Measurements from ENCODE around the gene REST.

The REST gene

DNA sequence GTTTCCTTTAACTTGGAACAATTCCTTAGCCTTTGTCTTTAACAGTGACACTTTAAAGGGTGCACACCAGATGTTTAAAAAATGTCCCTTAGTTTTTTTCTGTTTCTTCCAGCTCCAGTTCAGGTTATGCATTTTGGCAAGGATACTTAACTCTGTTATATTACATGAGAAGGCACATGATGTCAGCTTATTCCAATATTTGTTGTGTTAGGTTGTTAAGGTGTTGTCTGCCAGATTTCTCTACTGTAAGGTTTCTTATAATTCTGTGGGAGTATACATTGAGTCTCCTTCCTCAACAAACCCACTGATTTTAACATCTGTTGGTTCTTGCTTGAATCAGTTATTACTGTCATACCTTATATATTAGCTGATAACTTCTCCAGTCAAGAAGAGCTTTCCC is 33.3 kb downstream of the REST start:
- no peak overlapping the region for H3K4me3 ChIP-seq (ENCODE audit: low read length)
- TF ChIP-seq, protein P1, sequence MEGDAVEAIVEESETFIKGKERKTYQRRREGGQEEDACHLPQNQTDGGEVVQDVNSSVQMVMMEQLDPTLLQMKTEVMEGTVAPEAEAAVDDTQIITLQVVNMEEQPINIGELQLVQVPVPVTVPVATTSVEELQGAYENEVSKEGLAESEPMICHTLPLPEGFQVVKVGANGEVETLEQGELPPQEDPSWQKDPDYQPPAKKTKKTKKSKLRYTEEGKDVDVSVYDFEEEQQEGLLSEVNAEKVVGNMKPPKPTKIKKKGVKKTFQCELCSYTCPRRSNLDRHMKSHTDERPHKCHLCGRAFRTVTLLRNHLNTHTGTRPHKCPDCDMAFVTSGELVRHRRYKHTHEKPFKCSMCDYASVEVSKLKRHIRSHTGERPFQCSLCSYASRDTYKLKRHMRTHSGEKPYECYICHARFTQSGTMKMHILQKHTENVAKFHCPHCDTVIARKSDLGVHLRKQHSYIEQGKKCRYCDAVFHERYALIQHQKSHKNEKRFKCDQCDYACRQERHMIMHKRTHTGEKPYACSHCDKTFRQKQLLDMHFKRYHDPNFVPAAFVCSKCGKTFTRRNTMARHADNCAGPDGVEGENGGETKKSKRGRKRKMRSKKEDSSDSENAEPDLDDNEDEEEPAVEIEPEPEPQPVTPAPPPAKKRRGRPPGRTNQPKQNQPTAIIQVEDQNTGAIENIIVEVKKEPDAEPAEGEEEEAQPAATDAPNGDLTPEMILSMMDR (conservative IDR thresholded peaks at IDR 0.05; ENCODE audit: low read depth, low read length): no peak
- no peak for DNase-seq (ENCODE audit: low read depth)

DNA sequence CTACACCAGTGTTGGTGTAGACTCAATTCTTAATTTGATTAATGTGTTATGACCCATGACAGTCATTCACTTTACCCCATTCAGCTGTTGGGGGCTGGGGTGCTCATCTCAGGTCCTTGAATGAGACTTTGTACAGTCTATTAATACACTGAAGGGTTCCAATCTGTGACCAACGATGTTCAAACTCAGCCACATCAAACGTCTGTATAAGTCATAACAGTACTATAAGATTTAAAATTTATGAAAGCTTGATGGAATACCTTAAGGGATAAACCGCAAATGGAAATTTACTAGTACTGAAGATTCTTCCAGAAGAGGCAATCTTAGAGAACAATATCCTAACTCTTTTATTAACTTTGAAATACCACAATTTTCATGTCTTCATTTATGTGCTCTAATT is 33.7 kb downstream of the REST start:
- TF ChIP-seq, protein P1 (conservative IDR thresholded peaks at IDR 0.05; ENCODE audit: low read depth, low read length): no peak
- DNase-seq (ENCODE audit: low read depth): no peak
- H3K4me3 ChIP-seq (ENCODE audit: low read length): no peak overlapping the region

DNA sequence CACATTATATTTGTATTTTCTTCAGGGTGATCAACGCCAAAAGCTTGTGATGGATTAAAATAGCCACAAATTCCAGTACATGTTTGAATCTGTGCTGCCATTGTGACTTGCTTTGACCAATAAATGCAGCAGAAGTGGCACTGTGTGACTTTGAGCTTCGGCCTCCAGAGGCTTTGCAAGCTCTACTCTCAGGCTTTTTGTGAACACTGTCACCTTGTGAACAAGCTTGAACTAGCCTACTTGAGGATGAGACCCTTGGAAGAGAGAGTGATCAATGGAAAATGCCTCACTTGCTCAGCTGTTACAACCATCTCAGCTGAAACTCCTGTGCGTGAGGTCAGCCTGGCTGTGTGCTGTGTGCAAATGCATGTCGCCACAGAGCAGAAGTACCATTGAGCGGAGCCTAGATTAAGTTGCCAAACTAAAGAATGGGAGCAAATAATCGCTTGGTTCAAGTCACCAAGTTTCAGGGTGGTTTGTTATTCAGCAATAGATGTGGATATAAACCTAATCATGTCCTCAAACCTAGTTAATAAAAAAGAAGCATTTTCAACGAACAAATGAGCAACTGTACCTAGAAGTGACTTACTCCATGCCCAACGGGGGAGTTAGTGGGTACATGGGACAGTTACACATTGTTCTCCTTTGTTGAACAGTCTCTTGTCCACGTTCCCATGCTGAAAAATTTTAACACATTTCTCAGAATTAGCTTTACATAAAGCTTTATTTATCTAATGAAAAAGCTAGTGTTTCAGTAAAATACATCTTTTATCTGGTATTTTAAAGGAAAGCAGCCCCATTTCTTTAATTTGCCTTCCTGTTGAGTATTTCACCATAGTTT is 46.2 kb downstream of the REST start:
- no peak for DNase-seq (ENCODE audit: low read depth)
- TF ChIP-seq, protein P1 (conservative IDR thresholded peaks at IDR 0.05; ENCODE audit: low read depth, low read length): no peak
- H3K4me3 ChIP-seq (ENCODE audit: low read length): no peak overlapping the region

DNA sequence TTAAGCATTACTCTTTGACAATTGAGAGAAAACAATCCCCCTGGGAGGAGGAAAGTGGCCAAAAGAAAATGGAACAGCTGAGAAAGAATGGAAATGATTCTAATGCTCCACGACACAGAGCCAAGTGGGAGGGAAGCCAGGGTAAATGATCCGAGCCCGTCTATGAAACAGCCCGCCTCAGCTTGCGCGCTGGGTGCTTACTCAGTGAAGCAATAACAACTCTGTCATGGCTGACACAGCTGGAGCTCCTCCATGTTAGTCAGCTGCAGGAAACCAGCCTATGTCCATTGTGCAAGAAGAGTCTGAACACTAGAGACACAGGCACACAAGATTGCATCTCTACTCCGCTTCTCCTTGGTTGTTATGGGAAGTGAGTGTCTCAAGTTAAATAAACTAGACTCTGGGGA is 50.4 kb downstream of the REST start:
- DNase-seq (ENCODE audit: low read depth): no peak
- no peak overlapping the region for H3K4me3 ChIP-seq (ENCODE audit: low read length)
- TF ChIP-seq, protein P1 (conservative IDR thresholded peaks at IDR 0.05; ENCODE audit: low read depth, low read length): no peak

DNA sequence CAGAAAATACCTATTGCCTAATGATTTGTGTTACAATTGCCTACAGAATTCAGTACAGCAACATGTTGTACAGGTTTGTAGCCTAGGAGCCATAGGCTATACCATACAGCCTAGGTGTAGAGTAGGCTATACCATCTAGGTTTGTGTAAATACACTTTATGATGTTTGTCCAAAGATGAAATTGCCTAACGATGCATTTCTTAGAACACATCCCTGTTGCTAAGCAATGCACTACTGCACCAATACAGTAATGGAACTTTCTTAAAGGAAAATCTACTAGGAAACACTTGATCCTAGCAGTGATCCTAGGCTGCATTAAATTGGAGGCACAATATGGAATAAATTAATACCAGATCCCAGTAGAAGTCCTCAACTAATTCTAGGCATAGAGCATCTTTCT is 51.4 kb downstream of the REST start:
- no peak for DNase-seq (ENCODE audit: low read depth)
- TF ChIP-seq, protein P1 (conservative IDR thresholded peaks at IDR 0.05; ENCODE audit: low read depth, low read length): no peak
- no peak overlapping the region for H3K4me3 ChIP-seq (ENCODE audit: low read length)

DNA sequence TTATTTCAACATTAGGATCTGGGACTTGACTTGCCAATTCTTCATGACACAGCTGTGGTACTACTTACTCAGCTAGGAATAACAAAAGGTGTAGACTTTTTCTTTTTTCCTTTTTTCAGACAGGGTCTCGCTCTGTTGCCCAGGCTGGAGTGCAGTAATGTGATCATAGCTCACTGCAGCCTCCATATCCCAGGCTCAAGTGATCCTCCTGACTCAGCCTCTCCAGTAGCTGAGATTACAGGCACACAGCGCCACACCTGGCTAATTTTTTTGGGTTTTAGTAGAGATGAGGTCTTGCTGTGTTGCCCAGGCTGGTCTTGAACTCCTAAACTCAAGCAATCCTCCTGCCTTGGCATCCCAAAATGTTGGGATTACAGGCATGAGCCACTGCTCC is 53.4 kb downstream of the REST start:
- no peak for DNase-seq (ENCODE audit: low read depth)
- H3K4me3 ChIP-seq (ENCODE audit: low read length): no peak overlapping the region
- TF ChIP-seq, protein P1 (conservative IDR thresholded peaks at IDR 0.05; ENCODE audit: low read depth, low read length): no peak

DNA sequence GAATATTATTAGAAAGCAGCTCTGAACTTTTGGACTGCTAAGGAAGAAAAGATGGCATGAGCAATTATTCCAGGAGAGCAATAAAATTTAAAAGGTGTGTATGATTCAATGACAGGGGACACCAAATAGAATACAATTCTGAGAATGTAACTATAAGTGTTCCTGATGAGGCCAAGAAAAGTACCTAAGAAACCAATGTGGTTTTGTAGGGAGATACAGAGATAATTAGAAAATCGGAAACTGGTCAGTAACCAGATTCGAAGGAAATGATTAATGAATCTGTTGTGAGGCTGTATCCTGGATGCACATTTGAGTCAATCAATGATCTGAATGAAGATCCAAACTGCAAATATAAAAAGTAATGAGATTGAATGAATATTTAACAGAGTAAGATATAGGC is 63.7 kb downstream of the REST start:
- H3K4me3 ChIP-seq (ENCODE audit: low read length): no peak overlapping the region
- no peak for DNase-seq (ENCODE audit: low read depth)
- TF ChIP-seq, protein P1 (conservative IDR thresholded peaks at IDR 0.05; ENCODE audit: low read depth, low read length): no peak
